HEK293T (cell line): Measurements from ENCODE around the gene MICAL1.

Experiments used
- CTBP1 ChIP-seq: fragments of 450-650 bp; IDR thresholded peaks from 2 replicates; pipeline ENCODE4 v1.6.1; 2016; ENCODE audit warnings: borderline replicate concordance
- LEF1 ChIP-seq: fragments of 450-650 bp; IDR thresholded peaks from 2 replicates; pipeline ENCODE4 v1.6.1; 2017; ENCODE audit warnings: mild to moderate bottlenecking, borderline replicate concordance

GRCh38 chr6:109469591-109470189, 14.1 kb upstream of the MICAL1 start:
- TF ChIP-seq LEF1: no peak
- no peak for TF ChIP-seq CTBP1
